CD14-positive monocyte (primary cell): Measurements from ENCODE around the gene DHPS. TPM values are rescaled to one million over a fixed set of nuclear protein-coding genes. Genes with fewer than 3 reads are reported as not detected.
"Not testable (repeated sequence)": the region's sequence is repeated elsewhere in the genome, so short reads cannot be mapped to it uniquely, and the experiment has no call there.

Experiments used
- DNase-seq, 3 donors: peaks; one replicate each; pipeline ENCODE4 v3.0.0-alpha.2; 2011 to 2022
- H2AFZ ChIP-seq: 2 replicates; pipeline ENCODE4 v1.6.0; 2012; ENCODE audit warnings: mild to moderate bottlenecking, low read depth, low read length, inconsistent platforms; ENCODE audit not compliant: insufficient read depth, poor library complexity, severe bottlenecking
- H3K27ac ChIP-seq, 2 donors: 1 replicate in 1 of 2; 2 replicates in 1 of 2; pipeline ENCODE4 v1.5.1; 2012 to 2013; ENCODE audit warnings: low read length in 2 of 2, control low read depth in 1 of 2, inconsistent platforms in 1 of 2, low read depth in 1 of 2, mild to moderate bottlenecking in 1 of 2
- H3K27me3 ChIP-seq, 2 donors: one replicate each; pipeline versions ENCODE4 v1.6.0 to v1.6.1; 2011 to 2013; ENCODE audit warnings: low read length in 2 of 2; ENCODE audit not compliant: control insufficient read depth in 2 of 2, insufficient read depth in 2 of 2
- H3K36me3 ChIP-seq, 2 donors: replicated peaks in 1 of 2; 1 replicate in 1 of 2; 2 replicates in 1 of 2; pipeline versions ENCODE4 v1.5.1 to v1.6.1; 2012 to 2013; ENCODE audit warnings: low read length in 2 of 2, control low read depth in 1 of 2, inconsistent platforms in 1 of 2, mild to moderate bottlenecking in 1 of 2; ENCODE audit not compliant: insufficient read depth in 2 of 2, control insufficient read depth in 1 of 2
- H3K4me1 ChIP-seq, 2 donors: 1 replicate in 1 of 2; 2 replicates in 1 of 2; pipeline versions ENCODE4 v1.5.1 to v1.6.1; 2012 to 2013; ENCODE audit warnings: low read length in 2 of 2, control low read depth in 1 of 2, inconsistent platforms in 1 of 2, mild to moderate bottlenecking in 1 of 2, moderate library complexity in 1 of 2; ENCODE audit not compliant: insufficient read depth in 2 of 2, control insufficient read depth in 1 of 2
- H3K4me2 ChIP-seq: replicated peaks from 2 replicates; pipeline ENCODE3; 2012; ENCODE audit warnings: low read length, moderate library complexity, mild to moderate bottlenecking; ENCODE audit not compliant: poor library complexity, severe bottlenecking; ENCODE audit errors: extremely low read depth
- H3K4me3 ChIP-seq, 3 experiments: fragments of 200-600 bp in 1 of 3; sonication (generic) in 1 of 3; replicated peaks in 1 of 3; 1 replicate in 2 of 3; 2 replicates in 1 of 3; pipeline ENCODE4 v1.5.1; 2011 to 2013; ENCODE audit warnings: low read length in 3 of 3, mild to moderate bottlenecking in 3 of 3, control low read depth in 2 of 3, low read depth in 2 of 3, inconsistent platforms in 1 of 3, moderate library complexity in 1 of 3
- H3K79me2 ChIP-seq: 2 replicates; pipeline ENCODE4 v1.6.0; 2012; ENCODE audit warnings: mild to moderate bottlenecking, control low read depth, inconsistent platforms, low read length, moderate library complexity; ENCODE audit not compliant: insufficient read depth
- H3K9ac ChIP-seq: 2 replicates; pipeline ENCODE4 v1.6.0; 2017; ENCODE audit warnings: low read length, mild to moderate bottlenecking; ENCODE audit not compliant: insufficient read depth, poor library complexity, severe bottlenecking
- H3K9me3 ChIP-seq, 2 donors: replicated peaks in 1 of 2; 1 replicate in 1 of 2; 2 replicates in 1 of 2; pipeline versions ENCODE4 v1.5.1 to v1.6.1; 2012 to 2013; ENCODE audit warnings: low read length in 2 of 2, control low read depth in 1 of 2; ENCODE audit not compliant: control insufficient read depth in 1 of 2, insufficient read depth in 1 of 2
- H4K20me1 ChIP-seq: 2 replicates; pipeline ENCODE4 v1.6.0; 2012; ENCODE audit warnings: mild to moderate bottlenecking, low read length, control low read depth, moderate library complexity; ENCODE audit not compliant: insufficient read depth
- H3K27ac Mint-ChIP-seq, 7 donors: one replicate each; pipeline ENCODE4 v1.8.0; 2020; ENCODE audit warnings: mild to moderate bottlenecking in 7 of 7, mixed read lengths in 7 of 7, moderate library complexity in 6 of 7, inconsistent platforms in 2 of 7
- H3K27me3 Mint-ChIP-seq, 3 donors: one replicate each; pipeline ENCODE4 v1.8.0; 2021 to 2022; ENCODE audit warnings: low read depth in 3 of 3, mild to moderate bottlenecking in 3 of 3, mixed read lengths in 3 of 3, moderate library complexity in 3 of 3, inconsistent platforms in 1 of 3
- H3K36me3 Mint-ChIP-seq, 2 donors: one replicate each; pipeline ENCODE4 v1.8.0; 2020; ENCODE audit warnings: mixed read lengths in 2 of 2, inconsistent platforms in 1 of 2, mild to moderate bottlenecking in 1 of 2
- H3K4me1 Mint-ChIP-seq: one replicate; pipeline ENCODE4 v1.8.0; 2020; ENCODE audit warnings: mild to moderate bottlenecking, mixed read lengths
- H3K4me3 Mint-ChIP-seq, 2 donors: one replicate each; pipeline ENCODE4 v1.8.0; 2020; ENCODE audit warnings: mild to moderate bottlenecking in 2 of 2, mixed read lengths in 2 of 2, moderate library complexity in 1 of 2
- H3K9me3 Mint-ChIP-seq, 7 donors: one replicate each; pipeline ENCODE4 v1.8.0; 2020 to 2022; ENCODE audit warnings: mixed read lengths in 7 of 7, mild to moderate bottlenecking in 6 of 7, moderate library complexity in 6 of 7, inconsistent platforms in 2 of 7
- WGBS: methylation state at CpG from one replicate; pipeline ENCODE4 v1.1.5; 2013; ENCODE audit warnings: missing lambda C conversion rate; ENCODE audit not compliant: insufficient coverage; 5-methylcytosine and 5-hydroxymethylcytosine counted together
- intact Hi-C, 2 donors: fragments of 100-400 bp; cut with micrococcal nuclease; formaldehyde crosslinking; loops; one replicate each; pipeline versions ENCODE4 v1.15.0 to v1.15.1; 2023
- polyA plus RNA-seq, 3 donors: library from polyadenylated mRNA; depleted of rRNA in 1 of 3; unstranded in 2 of 3; stranded (reverse) in 1 of 3; fragments of 300-500 nt in 2 of 3; fragments of >200 nt in 1 of 3; fragmentation: Illumina TruSeq in 2 of 3; gene quantifications; 1 replicate in 2 of 3; 2 replicates in 1 of 3; pipeline ENCODE4 v1.2.3, GENCODE V29; 2012 to 2021
- TF ChIP-seq, protein P1 (sequence below): fragments of 200-600 bp; IDR thresholded peaks from one replicate; pipeline ENCODE4 v1.8.0; 2022; ENCODE audit warnings: antibody characterized with exemption, mild to moderate bottlenecking

Gene DHPS
- polyA plus RNA-seq, 3 donors, result 51.0 to 130 (median 53.4) TPM

DNA sequence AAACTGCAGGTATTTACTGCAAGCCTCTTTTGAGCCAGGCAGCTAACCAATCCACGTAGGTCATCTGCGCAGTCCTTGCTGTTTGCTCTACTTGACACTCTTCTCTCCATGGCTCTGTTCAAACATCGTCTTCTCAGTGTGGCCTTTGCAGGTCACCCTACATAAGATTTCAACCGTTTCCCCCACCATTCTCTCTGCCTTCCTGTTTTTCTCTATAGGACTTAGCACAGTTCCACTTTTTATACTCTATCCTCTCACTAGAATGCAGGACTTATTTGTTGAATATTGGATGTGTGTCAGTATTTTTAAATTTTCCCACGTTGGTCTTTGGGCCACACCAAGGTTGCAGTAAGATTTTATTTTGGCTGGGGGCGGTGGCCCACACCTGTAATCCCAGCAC is 16.5 kb upstream of the DHPS start:
- intact Hi-C loops, result no loop called here
- Mint-ChIP-seq H3K4me1 (peaks cover 17% of the 10 kb centered on the region), H3K36me3 (peaks cover 25 to 39% of the 10 kb centered on the region in 2 donors), H3K9me3 (no peaks in the 10 kb centered on the region), H3K27me3 (peaks cover 0 to 2% (median 1%) of the 10 kb centered on the region in 3 donors), H3K4me3 (no peak overlapping the region), H3K27ac (peak overlapping the region in 5 of 7 donors; percentile 17 to 97 (median 62))
- no peaks in the 10 kb centered on the region for H3K27me3 ChIP-seq
- peak overlapping the region in 1 of 2 donors; percentile 58 for H3K27ac ChIP-seq
- TF ChIP-seq, protein P1, sequence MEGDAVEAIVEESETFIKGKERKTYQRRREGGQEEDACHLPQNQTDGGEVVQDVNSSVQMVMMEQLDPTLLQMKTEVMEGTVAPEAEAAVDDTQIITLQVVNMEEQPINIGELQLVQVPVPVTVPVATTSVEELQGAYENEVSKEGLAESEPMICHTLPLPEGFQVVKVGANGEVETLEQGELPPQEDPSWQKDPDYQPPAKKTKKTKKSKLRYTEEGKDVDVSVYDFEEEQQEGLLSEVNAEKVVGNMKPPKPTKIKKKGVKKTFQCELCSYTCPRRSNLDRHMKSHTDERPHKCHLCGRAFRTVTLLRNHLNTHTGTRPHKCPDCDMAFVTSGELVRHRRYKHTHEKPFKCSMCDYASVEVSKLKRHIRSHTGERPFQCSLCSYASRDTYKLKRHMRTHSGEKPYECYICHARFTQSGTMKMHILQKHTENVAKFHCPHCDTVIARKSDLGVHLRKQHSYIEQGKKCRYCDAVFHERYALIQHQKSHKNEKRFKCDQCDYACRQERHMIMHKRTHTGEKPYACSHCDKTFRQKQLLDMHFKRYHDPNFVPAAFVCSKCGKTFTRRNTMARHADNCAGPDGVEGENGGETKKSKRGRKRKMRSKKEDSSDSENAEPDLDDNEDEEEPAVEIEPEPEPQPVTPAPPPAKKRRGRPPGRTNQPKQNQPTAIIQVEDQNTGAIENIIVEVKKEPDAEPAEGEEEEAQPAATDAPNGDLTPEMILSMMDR, result no peak
- H3K9me3 ChIP-seq, result no peaks in the 10 kb centered on the region
- H3K4me1 ChIP-seq, result peaks cover 29 to 32% of the 10 kb centered on the region in 2 donors
- no peak overlapping the region for H2AFZ ChIP-seq
- no peak for DNase-seq
- no peak overlapping the region for H3K4me2 ChIP-seq
- 62% methylated on average over 3 of the region's 6 CpGs for WGBS
- H3K9ac ChIP-seq, result no peak overlapping the region
- H3K79me2 ChIP-seq, result no peaks in the 10 kb centered on the region
- H4K20me1 ChIP-seq, result no peaks in the 10 kb centered on the region
- peaks cover 23 to 35% of the 10 kb centered on the region in 2 donors for H3K36me3 ChIP-seq
- no peak overlapping the region for H3K4me3 ChIP-seq

DNA sequence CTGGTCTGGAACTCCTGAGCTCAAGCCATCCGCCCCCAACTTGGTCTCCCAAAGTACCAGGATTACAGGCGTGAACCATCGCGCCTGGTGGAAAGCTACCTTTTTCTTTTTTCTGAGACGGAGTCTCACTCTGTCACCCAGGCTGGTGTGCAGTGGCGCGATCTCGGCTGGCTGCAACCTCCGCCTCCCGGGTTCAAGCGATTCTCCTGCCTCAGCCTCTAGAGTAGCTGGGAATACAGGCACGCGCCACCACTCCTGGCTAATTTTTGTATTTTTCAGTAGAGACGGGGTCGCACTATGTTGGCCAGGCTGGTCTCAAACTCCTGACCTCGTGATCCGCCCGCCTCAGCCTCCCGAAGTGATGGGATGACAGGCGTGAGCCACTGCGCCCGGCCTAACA is 15.7 kb upstream of the DHPS start:
- H3K9me3 ChIP-seq, DNase-seq, intact Hi-C loops, H3K9me3 Mint-ChIP-seq, H3K27me3 ChIP-seq, H3K27me3 Mint-ChIP-seq, H4K20me1 ChIP-seq, H3K79me2 ChIP-seq: not testable (repeated sequence)
- Mint-ChIP-seq H3K4me1 (peaks cover 17% of the 10 kb centered on the region), H3K36me3 (peaks cover 19 to 32% of the 10 kb centered on the region in 2 donors), H3K27ac (peak overlapping the region; percentile 92 to 98 (median 96)), H3K4me3 (peak overlapping the region in 1 of 2 donors; percentile 82)
- Histone ChIP-seq H3K4me3 (peak overlapping the region in 1 of 3 experiments; percentile 95), H3K36me3 (peaks cover 16 to 28% of the 10 kb centered on the region in 2 donors), H3K27ac (peak overlapping the region; percentile 90 to 95), H3K4me1 (peaks cover 29 to 32% of the 10 kb centered on the region in 2 donors), H3K9ac (peak overlapping the region; percentile 68), H3K4me2 (peak overlapping the region; percentile 99), H2AFZ (peak overlapping the region; percentile 97)
- 98% methylated on average over 16 of the region's 22 CpGs for WGBS
